GM19324 (cell line): ENCODE data around the gene SMIM35.
"Not testable (repeated sequence)": the region's sequence is repeated elsewhere in the genome, so short reads cannot be mapped to it uniquely, and the experiment has no call there.

ENCODE experiments used
- ATAC-seq: cut with Tn5 transposase; IDR thresholded peaks from one replicate; pipeline ENCODE4 v1.9.1; 2021; ENCODE audit warnings: mild to moderate bottlenecking, moderate library complexity; ENCODE audit not compliant: unreplicated experiment, low FRiP score

SMIM35 gene

DNA sequence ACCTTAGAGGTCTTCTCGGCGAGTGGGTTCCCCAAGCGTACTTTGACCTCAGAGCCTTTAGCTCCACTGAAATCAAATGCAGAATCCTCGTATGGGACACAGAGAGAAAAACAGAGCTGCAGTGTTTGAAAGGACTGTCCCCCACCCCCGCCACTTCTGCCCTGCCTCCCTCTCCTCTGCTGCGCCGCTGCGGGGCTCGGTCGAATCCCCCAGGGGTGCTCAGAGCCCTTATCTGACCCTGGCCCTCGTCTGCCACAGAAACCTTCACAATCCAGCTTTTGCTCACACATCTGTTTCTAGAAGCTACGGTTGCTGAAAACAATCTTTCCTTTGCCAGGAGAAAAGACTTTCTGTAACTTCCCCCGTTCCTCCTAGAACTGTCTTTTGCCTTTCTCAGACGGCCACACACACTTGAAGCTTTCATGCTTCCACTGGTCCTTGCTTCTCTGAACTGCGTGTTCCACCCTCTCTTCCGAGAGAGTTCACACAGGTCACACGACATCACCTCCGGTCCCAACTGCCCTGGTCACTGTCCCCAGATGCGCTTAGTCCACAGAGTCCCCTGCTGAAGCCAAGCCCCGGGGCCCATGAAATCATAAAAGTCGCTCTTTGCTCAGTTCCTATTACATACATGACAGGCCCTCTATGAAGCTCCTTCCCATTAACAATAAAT, 3.7 kb downstream of the SMIM35 start:
- ATAC-seq, result no peak

DNA sequence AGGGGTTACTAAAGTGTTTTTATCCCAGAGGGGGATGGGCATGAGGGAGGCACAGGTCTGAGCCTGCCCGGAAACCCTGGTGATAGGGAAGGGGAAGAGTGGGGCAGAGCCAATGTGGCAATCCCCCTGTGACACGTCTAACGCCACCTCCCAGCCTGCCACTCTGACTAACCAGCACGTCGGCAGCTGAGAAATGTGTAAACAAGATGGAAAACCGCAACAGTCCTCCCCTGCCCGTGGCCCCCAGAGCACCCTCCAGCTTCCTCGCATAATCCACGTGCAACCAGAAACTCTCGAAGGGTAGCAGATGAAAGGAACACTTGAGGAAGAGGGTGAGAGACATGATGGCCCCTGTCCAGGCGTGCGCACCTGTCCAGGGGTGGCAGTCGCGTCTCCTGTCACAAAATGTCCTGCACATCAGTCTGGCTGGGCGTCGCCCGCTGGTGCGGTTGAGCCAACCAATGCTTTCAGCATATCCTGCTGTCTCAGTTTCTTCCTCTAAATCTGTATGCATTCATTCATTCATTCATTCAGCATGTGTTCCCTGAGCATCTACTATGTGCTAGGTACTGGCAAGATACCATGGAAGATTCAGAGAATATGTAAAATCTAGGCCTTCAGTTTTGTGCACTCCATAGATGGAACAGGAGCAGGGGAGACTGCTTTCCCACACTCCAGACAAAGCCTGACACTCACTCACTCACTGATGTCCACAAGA, 5.4 kb downstream of the SMIM35 start:
- ATAC-seq, result no peak

DNA sequence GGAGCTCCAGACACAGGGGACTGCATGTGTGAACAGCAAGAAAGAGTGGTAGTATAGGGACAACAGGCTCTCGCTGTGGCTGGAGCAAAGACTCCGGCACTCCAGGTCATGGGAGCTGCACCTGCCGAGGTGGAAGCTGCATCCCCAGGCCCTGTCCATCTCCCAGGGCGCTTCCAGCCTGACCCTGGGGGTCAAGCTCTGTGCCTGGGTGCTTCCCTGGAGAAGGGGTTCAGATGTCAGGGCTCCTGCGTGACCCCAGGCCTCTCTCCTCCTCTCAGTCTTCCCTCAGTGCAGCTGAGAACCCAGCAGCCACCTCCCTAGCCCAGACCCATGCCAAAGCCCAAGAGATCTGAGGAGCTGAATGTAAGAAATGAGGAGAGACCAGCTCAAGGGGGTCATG, 6.5 kb downstream of the SMIM35 start:
- ATAC-seq, result no peak

DNA sequence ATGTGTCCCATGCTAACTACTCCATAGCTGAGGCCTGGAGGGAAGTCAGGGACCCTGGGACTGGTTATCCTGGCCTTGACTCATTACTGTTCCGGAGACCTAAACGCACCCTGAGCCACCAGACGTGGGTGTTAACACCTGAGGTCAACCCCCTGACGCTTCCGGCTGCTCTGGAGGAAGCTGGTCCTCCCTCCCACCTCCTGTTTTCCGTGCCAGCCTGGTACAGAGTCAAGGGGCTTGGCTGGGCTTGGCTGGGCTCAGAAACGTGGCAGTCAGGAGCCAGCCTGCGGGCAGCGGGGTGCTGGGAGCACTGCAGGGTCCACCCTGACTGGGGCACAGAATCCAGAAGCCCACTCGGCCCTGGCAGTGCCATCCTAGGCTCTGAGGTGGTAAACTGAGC, 7.3 kb downstream of the SMIM35 start:
- ATAC-seq, result no peak

DNA sequence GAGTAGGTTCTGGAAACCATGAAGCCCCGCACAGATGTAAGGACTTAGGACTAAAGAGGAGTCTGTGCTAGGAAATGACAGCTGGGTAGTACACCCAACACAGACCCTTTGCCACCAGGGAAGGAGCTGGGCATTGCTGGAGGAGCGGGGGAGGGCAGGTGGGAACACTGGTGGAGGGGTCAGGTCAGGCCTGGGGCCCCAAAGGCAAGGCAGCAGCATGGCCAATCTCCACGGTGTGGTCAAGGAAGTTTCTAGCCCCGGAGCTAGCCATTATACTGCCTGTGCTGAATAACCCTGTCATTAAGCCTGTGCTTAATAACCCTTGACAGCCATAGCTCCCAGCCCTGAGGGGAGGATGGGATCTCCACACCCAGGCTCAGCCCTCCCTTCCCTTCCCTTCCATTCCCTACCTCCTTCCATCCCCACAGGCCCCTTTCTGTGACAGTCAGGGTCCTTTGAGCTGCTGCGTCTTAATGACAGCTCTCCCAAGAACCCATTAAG, 7.8 kb downstream of the SMIM35 start:
- ATAC-seq, result no peak

DNA sequence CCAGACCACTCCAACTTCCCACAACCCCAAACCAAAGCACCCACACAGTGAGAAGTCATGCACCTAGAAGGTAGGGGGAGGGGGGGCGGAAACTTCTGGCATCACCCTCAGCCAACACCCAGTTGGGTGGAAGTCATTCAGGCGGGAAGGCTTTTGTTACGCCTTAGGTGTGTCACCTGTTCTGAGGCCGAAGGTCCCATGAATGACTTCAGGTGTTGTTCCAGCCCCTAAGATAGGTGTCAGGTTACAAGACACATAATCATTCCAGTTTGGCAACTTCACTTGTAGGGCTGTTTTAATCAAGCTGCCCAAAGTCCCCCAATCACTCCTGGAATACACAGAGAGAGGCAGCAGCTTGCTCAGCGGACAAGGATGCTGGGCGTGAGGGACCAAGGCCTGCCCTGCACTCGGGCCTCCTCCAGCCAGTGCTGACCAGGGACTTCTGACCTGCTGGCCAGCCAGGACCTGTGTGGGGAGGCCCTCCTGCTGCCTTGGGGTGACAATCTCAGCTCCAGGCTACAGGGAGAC, 9.9 kb downstream of the SMIM35 start, which contains the start of gene TMPRSS4:
Gene TMPRSS4, plus strand, starts transcription at position 325 of the 528 bp plus-strand sequence. CDS start 225 bp downstream, outside the sequence.
- ATAC-seq, result no peak

DNA sequence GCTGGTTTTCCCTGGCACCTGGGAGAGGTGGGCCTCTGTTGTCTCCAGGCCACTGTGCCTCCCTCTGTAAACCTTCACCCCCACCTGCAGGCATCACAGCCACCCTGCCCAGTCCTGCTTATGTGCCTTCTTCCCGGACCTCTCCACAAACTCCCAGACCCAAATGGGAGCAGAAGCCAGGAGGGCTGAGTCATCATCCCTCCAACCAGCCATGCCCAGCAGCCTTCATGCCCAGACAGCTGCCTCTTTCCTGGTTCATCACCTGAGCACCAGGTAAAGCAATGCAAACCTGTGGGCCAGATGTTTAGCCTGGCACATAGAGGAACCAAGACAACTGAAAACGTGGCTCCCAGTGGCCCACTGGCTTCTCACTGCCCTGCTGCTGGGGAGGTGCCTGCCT, 12.0 kb downstream of the SMIM35 start:
- no peak for ATAC-seq

DNA sequence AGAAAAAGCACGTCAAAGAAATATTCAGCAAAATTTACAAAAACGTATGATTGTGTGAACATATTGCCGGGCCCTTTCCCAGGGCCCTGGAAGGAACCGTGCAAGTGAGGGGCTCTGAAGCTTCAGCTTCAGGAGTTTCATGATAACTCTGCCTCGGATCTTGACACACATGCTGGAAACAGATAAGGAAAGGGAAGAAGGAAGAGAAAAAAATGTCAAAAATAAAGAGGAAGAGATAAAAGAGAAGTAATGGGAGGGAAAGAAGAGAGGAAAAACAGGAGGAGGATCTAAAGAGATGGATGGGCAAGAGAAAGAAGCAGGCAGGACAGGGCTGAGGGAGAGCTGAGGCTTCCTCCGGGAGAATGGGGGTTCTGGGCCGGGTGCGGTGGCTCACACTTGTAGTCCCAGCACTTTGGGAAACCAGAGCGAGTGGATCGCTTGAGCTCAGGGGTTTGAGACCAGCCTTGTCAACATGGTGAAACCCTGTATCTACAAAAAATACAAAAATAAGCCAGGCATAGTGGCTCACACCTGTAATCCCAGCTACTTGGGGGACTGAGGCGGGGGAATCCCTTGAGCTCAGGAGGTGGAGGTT, 12.6 kb downstream of the SMIM35 start:
- no peak for ATAC-seq

DNA sequence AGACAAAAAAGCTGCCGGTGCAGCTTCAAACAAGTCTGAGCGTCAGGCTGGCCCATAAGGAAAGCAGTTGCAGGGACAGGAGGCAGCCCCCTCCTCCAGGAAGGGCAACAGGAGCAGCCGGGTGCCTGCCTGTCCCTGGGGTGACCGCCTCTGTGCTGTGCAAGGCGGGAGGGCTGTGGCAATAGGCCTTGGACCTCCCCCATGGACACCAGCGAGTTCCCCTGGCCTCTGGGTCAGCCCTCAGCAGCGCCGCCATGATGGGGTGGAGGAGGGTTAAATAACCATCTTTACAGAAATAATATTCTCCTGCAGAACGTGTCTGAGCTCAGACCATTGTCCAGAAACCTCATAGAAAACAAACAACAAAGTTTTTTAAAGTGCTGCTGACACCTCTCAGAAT, 13.2 kb downstream of the SMIM35 start:
- no peak for ATAC-seq

DNA sequence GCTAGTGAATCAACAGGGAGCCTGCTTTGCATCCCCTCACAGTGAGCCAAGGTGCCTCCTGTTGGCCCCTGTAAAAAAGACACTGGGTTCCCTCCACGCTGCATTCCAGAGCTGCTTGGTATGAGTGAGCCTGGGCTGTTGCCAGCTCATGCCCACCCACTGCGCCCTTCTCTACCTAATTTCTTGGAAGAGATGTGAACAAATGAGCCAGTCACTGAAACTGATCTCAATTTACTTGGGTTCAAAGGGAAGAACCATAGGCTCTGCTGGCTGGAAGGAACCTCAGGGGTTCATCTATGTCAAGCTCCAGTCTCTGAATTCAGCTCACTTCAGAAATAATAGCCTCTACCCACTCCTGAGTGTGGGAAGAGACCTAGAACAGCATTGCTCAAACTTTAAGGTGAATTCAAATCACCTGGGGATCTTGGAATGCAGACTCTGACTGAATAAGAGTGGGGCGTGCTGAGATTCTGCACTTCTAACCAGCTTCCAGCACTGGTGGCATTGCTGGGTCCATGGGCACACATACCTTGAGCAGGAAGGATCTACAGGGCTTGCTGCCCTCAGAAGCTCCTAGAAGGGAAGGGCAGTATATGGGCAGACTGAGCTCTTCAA, 15.2 kb downstream of the SMIM35 start:
- no peak for ATAC-seq

DNA sequence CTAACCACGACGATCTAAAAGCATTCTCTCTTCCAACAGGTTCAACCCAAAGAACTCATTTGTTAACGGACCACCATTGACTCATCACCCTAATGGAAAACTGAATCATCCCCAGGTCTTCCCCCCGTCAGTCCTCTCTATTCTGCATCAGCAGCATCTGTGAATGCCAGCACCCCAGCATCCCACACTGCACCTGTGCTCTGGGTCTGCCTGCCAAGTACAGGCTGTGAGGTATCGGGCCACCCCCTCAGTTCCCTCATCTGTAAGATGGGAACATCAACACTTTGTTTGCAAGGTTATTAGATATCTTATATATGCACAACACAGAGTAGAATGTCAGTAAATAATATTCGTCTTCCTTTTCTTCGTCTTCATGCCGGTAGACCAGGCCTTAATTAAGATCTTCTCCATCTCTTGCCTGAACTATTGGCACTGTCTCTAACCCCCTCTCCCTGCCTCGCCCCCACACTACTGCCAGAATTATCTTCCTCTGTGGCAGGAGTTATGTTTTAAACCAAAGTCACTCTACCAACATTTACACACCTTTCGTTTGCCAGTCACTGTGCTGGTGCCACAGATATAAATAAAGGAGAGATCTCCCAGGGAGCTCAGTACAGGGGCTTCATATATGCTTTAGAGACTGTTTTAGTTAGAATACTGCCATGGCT, 17.7 kb downstream of the SMIM35 start:
- ATAC-seq, result no peak

DNA sequence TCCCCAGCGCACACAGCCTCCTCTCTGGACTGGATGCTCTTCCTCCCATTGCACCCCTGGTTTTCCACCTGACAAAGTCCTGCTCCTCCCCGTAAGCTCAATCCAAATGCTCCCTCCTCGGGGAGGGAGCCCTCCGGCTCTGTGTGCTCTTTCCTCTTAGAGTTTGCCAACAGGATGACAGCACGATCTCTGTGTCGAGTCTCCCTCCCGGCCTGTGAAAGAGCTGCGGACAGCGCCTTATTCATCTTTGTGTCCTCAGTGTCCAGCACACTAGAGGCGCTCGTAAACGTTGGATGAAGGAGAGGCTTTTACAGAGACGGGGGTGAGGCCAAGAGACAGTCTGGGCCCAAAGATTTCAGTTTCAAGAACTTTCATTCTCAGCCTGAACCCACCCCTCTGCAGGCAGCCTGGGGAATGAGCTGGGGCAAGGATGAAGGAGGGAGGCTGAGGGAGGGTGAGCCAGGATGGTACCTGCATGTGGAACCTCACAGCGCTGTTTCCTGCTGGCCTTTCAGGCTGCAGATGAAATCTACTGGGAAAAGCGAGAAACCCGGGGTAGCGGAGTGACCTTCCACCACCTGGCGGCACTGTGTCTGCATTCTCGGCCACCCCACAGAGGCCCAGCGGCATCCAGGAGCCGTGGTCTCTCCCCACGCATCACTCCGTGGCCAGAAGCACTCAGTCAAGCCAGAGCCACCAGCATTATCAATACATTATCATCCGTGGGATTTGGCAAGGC, 18.4 kb downstream of the SMIM35 start:
- ATAC-seq, result no peak

DNA sequence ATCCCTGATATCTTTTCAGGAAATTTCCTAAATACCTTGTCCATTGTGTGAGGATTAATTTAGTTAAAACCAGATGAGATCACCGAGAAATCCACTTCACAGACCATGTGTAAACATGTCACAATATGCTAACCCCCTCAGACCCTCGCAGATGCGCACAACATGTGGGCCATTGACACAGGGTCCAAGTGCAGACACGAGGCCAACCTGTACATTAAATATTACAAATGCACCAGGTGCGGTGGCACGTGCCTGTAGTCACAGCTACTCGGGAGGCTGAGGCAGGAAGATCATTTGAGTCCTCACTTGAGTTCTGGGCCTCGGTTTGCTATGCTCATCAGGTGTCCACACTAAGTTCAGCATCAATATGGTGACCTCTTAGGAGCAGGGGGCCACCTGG, 19.8 kb downstream of the SMIM35 start:
- no peak for ATAC-seq

DNA sequence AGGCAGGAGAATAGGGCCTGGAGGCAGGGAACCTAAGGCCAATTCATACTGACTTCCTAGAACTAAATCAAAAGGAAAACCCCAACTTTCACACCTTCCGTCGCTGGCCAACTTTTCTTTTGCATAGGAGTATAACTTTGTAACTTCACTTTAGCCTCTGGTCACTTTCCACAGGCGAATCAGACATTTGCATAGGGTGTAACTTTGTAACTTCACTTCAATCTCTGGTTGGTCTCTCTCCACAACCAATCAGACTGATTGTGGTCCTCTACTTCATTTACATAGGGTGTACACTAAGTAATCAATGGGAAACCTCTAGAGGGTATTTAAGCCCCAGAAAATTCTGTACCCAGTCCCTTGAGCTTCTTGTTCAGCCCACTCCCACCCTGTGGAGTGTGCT, 21.4 kb downstream of the SMIM35 start:
- ATAC-seq, result no peak

DNA sequence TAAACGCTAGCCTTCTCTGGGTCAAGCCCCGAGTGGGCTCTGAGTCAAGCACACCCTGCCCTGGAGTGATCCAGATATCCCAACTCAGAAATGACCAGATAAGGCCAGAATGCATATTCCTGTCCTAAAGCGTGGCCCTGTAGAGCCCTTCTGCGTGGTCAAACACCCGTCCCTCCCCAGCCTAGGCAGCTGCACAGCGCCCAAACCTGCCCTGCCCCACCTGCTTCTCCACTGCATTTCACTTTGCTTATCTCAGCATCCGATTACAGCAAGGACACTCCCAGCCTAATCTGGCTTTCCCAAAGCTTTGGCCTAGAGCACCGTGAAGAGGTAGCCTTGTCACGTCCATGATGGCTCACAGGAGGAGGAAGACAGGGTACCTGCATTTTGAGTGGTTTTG, 21.8 kb downstream of the SMIM35 start:
- no peak for ATAC-seq

DNA sequence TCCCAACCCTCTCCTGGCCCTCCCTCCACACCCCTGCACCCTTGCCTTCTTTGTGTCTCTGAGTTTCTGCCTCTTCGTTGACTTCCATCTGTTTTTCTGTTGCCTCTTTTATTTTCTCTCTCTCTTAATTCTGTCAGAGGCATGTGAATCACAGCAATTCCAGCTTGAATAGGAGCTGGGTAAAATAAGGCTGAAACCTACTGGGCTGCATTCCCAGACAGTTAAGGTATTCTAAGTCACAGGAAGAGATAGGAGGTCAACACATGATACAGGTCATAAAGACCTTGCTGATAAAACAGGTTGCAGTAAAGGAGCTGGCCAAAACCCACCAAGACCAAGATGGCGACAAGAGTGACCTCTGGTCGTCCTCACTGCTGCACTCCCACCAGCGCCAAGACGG, 24.1 kb downstream of the SMIM35 start:
- not testable (repeated sequence) for ATAC-seq

DNA sequence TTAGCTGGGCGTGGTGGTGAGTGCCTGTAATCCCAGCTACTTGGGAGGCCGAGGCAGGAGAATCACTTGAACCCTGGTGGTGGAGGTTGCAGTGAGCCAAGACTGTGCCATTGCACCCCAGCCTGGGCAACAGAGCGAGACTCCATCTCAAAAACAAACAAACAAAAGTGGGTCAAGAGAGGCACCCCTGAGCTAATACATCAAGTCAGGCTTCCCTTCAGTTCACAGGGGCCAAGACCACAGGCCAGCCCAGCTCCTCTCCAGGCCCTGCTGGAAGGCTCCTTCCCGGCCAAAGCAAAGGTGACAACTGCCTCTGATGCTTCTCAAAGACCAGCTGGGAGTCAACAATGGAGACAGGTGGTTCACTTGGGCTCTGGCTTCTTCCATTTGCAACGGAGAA, 24.6 kb downstream of the SMIM35 start:
- not testable (repeated sequence) for ATAC-seq

DNA sequence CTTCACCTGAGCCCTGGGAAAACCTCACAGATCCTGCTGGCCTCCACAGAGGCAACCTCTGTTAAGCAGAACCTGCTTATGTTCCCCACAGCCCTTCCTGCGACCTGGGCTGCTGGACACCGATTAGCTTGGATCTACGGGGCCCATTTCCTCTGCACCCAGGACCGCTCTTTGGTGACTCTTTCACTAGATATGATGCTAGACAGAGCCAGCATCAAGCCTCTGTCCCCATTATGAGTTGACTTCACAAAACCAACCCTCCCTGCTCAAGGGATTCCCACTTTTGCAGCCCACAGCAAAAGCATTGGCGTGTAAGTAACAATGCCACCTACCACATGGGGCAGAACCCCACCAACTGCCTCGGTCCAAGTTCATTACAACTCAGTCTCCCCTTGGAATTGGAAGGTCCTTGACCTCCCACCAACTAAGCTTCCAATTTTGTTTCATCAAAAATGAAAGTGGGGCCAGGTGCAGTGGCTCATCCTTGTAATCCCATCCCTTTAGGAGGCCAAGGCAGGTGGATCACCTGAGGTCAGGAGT, 25.1 kb downstream of the SMIM35 start:
- no peak for ATAC-seq

DNA sequence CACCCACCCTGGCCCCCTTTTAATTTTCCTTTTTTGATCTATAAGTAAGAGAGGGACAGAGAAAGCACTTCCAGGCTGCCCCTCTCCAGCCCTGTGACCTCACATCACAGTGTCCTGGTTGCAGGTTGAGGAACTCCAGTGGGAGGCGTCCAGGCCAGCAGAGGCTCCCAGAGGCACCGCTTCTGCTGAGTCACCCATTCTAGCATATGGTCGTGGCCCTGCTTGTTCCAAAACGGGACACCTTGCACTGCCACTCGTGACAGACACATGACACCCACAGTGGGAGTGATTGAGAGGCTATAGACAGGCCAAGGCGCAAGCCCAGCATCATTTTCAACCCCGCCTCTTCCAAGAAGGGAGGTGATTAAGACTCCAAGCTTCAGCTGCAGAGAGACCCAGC, 25.9 kb downstream of the SMIM35 start:
- no peak for ATAC-seq
